Measurements from ENCODE around the gene PC. TPM values are rescaled to one million over a fixed set of nuclear protein-coding genes. Genes with fewer than 3 reads are reported as not detected.

Gene PC
- 27.6 and 36.9 TPM in 2 replicates for total RNA-seq

DNA sequence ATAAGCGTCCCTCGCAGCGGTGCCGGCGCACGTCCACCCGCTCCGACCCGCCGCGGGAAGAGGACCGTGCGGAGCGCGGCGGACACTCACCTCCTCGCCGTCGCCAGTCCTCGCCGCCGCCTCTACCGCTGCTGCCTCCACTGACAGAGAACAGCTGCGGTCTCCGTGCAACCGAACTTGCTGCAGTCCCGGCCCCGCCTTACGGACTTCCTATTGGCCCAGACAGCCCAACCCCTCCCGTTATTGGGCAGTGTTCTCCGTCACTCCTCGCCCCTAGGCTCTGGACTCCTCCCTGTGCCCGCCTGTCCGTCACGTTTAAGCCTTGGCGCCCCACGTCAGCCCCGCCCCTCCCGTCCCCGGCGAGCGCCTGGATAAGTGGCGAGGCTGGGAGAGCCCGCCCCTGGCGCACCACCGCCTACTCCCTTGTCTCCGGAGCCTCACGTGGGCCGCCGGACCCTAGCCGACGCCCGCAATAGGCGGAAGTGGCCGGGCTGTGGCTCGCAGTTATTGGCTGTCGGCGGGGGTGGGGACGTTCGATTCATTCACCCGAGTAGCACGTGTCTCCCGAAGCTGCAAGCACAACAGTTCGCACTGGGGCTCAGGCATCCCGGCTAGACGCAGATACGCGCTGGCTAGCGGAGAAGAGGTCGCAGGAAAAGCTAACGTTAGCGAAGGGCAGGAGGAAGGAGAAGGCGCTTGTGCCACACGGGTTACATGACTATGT is at the start of gene PC:
PC (minus strand) TSS at position 152 of the 724 bp plus-strand sequence. CDS start 86,224 bp downstream, outside the sequence.

DNA sequence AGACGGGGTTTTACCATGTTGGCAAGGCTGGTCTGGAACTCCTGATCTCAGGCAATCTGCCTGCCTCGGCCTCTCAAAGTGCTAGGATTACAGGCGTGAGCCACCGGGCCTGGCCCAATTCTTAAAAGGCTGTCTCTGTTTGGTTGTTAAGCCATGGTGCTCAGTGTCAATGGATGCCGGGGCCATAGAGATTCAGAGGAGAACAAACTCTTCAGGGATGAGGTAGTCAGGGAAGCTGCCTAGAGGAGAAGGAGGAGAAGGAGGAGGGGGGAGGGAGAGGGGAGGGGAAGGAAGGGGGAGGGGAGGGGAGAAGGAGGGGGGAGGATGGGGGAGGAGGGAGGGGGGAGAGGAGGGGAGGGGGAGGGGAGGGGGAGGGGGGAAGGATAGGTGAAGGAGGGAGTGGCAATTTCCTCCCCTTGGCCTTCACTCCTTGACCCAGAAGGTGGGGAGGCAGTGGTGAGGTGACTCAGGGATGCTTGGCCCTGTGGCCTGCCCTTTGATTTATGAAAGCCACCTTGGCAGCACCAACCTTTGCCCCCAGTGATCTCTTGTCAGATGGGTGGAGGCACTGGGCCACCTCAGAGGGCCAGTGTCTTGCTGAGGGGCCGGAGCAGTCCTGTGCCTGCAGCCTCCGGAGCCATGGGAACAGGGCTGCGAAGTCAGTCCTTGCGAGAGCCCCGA is 16.7 kb upstream of the PC start, which contains the start of gene C11orf86:
C11orf86 (plus strand) TSS at position 581 of the 681 bp plus-strand sequence; CDS start at position 640, 59 bp downstream.

DNA sequence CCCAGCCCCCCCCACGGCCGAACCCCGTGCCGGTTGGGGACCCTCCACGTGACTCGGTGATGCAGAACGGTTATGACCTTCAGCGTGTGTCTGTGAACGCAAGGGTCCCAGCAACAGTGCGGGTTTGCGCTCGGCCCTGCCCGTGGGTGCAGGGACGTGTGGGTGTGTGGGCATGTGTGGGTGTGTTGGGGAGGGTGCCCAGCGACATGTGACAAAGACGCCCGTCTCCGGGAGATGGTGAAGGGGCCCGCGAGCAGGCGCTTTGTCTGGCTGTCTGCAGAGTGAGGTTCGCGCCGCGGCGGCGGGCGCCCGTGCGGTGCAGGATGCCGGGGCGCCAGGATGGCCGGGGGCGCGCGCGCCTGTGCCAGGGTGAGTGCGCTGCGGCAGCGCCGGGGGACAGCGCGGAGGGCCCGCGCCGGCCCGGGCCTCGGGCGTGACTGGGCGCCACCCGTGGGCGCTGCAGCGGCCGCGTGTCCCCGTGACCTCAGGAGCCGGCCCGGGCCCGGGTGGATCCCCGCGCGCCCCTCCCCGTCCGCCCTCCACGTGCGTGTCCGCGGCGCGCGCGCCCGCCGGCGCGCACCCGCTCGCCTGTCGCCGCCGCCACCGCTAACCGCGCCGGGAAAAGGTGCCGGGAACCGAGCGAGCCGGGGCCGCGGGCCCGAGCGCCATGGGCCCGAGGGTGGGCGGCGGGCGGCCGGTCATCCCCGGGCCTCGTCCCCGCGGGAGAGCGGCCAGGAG is 101.5 kb downstream of the PC start, which contains the start of gene LRFN4:
LRFN4 (plus strand) TSS at position 569 of the 738 bp plus-strand sequence. CDS start 681 bp downstream, outside the sequence.

GRCh38 chr11:66842896-66843775 is 115.0 kb downstream of the PC start, which contains the start of gene RCE1:
RCE1 (plus strand) TSS chr11:66843441; CDS start chr11:66843456, 15 bp downstream.

Small RNAs within 50 kb of the gene (small RNA-seq; reads per million reads assigned to genes)
- 1.2 reads per million, percentile 64 among the genes with 10 or more reads in this experiment for gene MIR3163
- gene RNU7-23P = not detected

Other genes with a start within 250 kb of the PC start
- 0.39 and 0.73 TPM in 2 replicates for gene SPTBN2, start 229.2 kb downstream of the PC start, total RNA-seq
- 15.2 and 17.6 TPM in 2 replicates for gene RCE1, start 114.9 kb downstream of the PC start, total RNA-seq
- 27.2 and 28.9 TPM in 2 replicates for gene LRFN4, start 101.3 kb downstream of the PC start, total RNA-seq
- not detected in 2 replicates for gene C11orf86, start 16.9 kb upstream of the PC start, total RNA-seq
- under 0.01 TPM in 2 replicates for gene SYT12, start 64.8 kb upstream of the PC start, total RNA-seq
- gene RHOD, start 98.5 kb upstream of the PC start, total RNA-seq = 3.5 and 4.4 TPM in 2 replicates
- 35.6 and 47.9 TPM in 2 replicates for gene KDM2A, start 160.9 kb upstream of the PC start, total RNA-seq

All from subcutaneous preadipocyte (primary cell).